Anterior cingulate cortex (tissue), 58 donors: ENCODE results near the gene GLA.

Source experiments
- DNase-seq, 58 donors: peaks; one replicate each; lab custom pipeline; 2025; lab: John Stamatoyannopoulos, UW

Gene GLA

GRCh38 chrX:101362116-101362515, 45.6 kb downstream of the GLA start:
- no peak for DNase-seq

GRCh38 chrX:101360390-101360789, 47.3 kb downstream of the GLA start:
- DNase-seq, result no peak

- peak in 1 of 58 donors; percentile 0 for DNase-seq
These were observed 47.8 kb downstream of the GLA start for GRCh38 chrX:101359966-101360365.

- DNase-seq, result no peak
These were observed 50.4 kb downstream of the GLA start for GRCh38 chrX:101357166-101357795.

- DNase-seq, result no peak
These were observed 58.5 kb downstream of the GLA start for GRCh38 chrX:101349193-101349562.

GRCh38 chrX:101348452-101349192, 59.1 kb downstream of the GLA start, which contains the start of gene TIMM8A:
Gene TIMM8A (minus strand): TSS chrX:101348742. CDS start chrX:101348664, 78 bp downstream.
- DNase-seq, result peak in 57 of 58 donors; percentile 10 to 79 (median 56)

GRCh38 chrX:101347859-101348451, 59.8 kb downstream of the GLA start:
- DNase-seq, result peak in 10 of 58 donors; percentile 1 to 32 (median 8)
